ENCODE measurements around the gene DUSP3.

Gene DUSP3

DNA sequence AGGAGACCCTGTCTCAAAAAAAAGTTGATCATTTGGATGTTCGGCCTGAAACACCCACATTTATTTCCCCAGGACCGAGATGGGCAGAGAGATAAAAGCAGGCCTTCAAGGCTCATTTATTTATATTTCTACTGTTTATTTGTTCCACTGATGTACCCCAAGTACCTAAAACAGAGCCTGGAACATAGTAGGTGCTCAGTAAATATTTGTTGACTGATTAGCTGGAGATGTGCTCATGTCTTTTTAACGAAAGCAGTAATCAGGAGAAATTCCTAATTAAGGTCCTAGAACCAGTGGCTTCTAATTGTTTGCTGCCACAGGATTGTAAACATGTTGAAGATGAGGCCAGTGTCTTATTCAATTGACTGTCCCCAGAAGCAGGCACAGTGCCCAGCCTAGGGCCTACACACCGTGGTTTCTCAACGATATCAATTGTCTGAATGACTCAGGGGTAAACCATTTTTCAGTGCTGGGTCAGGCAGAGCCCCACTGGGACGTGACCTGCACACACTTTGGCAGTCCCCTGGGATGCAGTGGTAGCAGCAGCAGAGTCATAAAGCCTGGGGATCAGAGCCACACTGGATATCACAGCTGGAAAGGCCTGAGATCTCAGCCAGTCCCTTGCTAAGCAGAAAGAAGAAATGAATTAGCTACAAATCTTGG lies 54.9 kb downstream of the DUSP3 start:
- no peak for DNase-seq

DNA sequence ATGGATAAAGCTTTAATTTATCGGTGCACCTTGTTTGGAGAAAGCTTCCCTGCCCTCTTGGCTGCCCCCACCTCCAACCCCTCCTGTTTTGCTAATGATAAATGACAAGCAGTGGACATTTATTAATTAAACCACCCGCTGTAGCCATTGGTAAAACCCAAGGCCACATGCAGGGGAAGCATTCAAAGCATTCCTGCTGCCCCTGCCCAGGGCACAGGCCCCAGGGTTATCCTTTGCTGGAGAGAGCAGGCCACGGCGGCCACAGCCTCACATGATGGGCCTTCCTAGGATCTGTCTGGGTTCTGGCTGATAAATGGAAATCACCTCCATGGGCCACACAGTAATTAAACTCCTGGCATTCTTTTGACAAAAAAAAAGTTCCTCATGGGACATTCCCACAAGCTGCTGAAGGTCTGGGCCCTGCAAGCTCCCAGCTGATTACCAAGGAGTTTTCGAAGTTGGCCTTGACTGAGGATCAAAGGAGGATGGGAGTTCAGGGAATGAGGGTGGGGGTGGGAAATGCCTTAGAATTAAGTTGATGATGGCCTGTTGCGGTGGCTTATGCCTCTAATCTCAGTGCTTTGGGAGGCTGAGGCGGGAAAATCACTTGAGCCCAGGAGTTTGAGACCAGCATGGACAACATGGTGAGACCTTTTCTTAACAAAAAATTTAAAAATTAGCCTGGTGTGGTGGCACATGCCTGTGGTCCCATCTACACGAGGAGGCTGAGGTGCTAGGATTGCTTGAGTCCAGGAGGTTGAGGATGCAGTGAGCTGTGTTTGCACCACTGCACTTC lies 55.7 kb downstream of the DUSP3 start:
- DNase-seq: no peak

DNA sequence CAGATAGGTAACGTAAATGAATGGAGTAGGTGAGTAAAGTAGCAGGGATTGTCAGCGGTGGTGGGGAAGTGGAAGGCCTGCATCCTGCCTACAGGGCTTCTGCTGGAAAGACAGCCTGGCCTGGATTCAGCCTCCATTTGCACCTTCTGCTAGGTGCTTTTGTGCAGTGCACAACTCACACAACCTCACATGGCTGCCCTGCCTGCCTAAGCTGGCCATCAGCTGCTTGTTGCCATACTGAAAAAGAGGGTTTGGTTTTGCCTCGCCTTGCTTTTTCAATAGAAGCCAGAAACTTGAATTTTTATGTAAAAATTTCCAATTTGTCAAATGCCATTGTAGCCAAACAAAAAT lies 56.5 kb downstream of the DUSP3 start:
- DNase-seq: no peak

DNA sequence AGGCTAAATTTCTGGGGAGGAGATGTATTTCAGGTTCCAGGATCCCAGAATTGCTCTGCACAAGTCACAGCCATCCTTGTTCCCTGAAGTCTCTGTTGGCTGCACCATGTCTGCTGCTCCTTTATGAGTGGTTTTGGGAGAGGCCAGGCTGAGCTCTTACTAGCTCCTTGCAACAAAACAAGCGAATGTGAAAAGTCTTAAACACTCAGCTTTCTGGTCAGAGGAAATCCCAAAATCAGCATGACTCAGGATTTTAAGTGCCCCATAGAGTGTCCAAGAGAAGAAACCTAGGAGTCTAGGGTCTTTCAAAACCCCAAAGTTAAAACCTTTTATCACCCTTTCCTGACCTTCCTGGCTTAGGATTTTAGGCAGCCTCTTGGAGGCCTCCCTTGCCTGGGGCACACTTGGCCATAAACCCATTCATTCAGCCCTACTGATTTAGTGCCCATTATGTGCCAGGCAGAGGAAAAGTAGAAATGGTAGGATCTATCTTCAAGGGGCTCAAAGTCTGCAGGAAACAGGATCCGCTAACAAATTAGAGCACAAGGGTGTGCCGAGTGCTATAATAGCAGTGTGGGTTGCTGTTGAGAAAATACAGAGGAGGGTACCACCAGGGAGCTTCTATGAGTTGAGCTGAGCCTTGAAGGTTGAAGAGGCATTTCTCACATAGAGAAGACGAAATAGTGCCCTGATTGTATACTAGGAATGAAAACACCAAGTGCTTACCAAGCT lies 57.1 kb downstream of the DUSP3 start:
- no peak for DNase-seq

DNA sequence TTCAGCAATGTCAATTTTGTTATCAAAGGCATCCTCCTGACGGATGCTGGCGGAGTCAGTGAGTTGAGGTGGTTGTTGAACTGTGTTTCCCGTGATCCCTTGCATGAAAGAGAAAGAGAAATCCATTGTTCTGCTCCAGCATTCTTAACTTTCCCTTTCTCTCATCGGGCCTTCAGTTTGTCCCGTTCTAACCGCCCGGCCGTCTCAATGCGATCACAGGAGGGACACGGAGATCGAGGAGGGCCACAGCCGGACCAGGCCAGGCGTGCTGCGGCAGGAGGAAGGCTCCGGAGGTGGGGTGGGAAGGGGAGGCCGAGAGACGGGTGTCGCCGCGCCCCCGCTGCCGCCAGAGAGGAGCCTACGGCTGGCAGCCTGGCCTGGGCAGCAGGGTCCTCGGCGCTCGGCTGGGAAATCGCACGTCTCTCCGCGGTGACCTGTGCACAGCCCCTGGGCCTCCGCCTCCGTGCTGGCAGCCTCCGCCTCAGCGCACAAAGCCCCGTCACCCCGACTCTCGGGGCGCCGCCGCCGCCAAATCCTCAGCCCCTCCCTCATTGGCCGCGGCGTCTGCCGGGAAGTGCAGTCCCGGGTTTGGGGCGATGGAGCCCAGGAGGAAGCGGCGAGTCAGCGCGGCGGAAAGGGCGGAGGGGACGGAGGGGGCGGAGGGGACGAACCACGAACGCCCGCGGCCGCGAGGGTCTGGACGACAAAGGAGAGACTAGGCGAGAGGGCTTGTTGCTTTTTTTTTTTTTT lies 58.3 kb downstream of the DUSP3 start:
- DNase-seq: peak; percentile 72

GRCh38 chr17:43719578-43719977 lies 59.2 kb downstream of the DUSP3 start:
- DNase-seq: no peak

- DNase-seq: no peak
Measured at GRCh38 chr17:43718544-43718943, 60.2 kb downstream of the DUSP3 start.

- DNase-seq: no peak
Measured at GRCh38 chr17:43717913-43718312, 60.9 kb downstream of the DUSP3 start.

Data from stimulated activated naive CD4-positive, alpha-beta T cell treated with Interleukin-2 at 50 U/mL for 16 hours (primary cell).